Stimulated activated naive CD8-positive, alpha-beta T cell treated with anti-CD3 and anti-CD28 coated beads, Interleukin-15, amount 100 ng/mL, for 72 hours (primary cell): ENCODE data around the gene IRF2.
A peak's percentile ranks its signal among the peaks of the same experiment; 100 is the strongest.

ENCODE experiments used
- ATAC-seq: fragments of 150-1000 bp; cut with Tn5 transposase; 2 replicates; pipeline ENCODE4 v1.10.0; 2021; ENCODE audit warnings: mild to moderate bottlenecking, moderate library complexity
- DNase-seq, 2 donors: peaks; one replicate each; pipeline ENCODE4 v3.0.0; 2021 to 2022
- H3K27ac Mint-ChIP-seq, 2 donors: one replicate each; pipeline ENCODE4 v1.8.0; 2022; ENCODE audit warnings: mild to moderate bottlenecking in 2 of 2, mixed read lengths in 2 of 2, moderate library complexity in 2 of 2
- H3K27me3 Mint-ChIP-seq: one replicate; pipeline ENCODE4 v1.8.0; 2022; ENCODE audit warnings: mixed read lengths
- H3K4me1 Mint-ChIP-seq: one replicate; pipeline ENCODE4 v1.8.0; 2022; ENCODE audit warnings: mild to moderate bottlenecking, mixed read lengths
- H3K4me3 Mint-ChIP-seq, 2 donors: one replicate each; pipeline ENCODE4 v1.8.0; 2022; ENCODE audit warnings: mild to moderate bottlenecking in 2 of 2, mixed read lengths in 2 of 2, moderate library complexity in 1 of 2
- H3K9me3 Mint-ChIP-seq, 2 donors: one replicate each; pipeline ENCODE4 v1.8.0; 2022; ENCODE audit warnings: mixed read lengths in 2 of 2

The IRF2 gene

DNA sequence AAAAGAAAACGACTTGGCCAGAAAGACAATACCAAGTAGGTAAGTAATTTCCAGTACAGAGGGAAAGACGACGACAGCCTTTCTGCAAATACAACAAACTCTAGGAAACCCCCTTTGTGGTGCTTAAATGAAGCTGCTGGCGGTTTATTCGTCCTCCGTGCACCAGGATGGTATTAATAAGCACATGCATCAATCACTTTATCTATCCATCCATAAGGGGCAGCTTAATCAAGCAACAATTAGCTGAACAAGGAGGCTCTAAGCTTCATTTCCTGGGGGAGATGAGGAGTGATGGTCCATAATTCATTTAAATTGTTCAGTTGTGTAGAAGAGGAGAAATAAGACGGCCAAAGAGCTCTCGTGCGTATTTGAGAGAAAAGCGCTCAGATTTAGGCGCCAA, 26.2 kb downstream of the IRF2 start:
- no peak for DNase-seq
- Mint-ChIP-seq H3K27me3 (no peaks in the 10 kb centered on the region), H3K27ac (peak overlapping the region in 1 of 2 donors; percentile 59)

DNA sequence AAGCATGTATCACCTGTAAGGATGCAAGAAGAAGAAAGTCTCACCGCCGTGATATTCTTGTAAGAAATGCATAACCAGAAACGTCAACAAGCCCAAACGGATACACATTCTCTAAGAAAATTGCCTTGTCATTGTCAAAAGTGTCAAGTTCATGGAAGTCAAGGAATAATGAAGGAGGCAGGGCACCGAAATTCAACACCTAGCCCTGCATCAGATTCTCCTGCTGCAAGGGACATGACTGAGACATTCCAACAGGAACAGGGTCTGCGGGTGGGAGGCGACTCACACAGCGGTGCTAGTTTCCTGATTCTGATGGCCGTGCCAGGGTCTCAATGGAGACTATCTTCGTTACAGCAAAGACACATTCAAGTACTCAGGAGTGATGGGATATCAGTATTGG, 26.7 kb downstream of the IRF2 start:
- H3K4me3 Mint-ChIP-seq, result peak overlapping the region; percentile 37 to 84
- no peaks in the 10 kb centered on the region for H3K9me3 Mint-ChIP-seq
- DNase-seq (no peak), ATAC-seq (no peak)
- no peaks in the 10 kb centered on the region for H3K27me3 Mint-ChIP-seq
- no peak overlapping the region for H3K27ac Mint-ChIP-seq
- peaks cover 97% of the 10 kb centered on the region for H3K4me1 Mint-ChIP-seq

More for the DNA sequence above, 26.2 kb downstream of the IRF2 start:
- peaks cover 94% of the 10 kb centered on the region for H3K4me1 Mint-ChIP-seq
- peak overlapping the region; percentile 49 to 84 for H3K4me3 Mint-ChIP-seq
- H3K9me3 Mint-ChIP-seq, result no peaks in the 10 kb centered on the region
- no peak for ATAC-seq

DNA sequence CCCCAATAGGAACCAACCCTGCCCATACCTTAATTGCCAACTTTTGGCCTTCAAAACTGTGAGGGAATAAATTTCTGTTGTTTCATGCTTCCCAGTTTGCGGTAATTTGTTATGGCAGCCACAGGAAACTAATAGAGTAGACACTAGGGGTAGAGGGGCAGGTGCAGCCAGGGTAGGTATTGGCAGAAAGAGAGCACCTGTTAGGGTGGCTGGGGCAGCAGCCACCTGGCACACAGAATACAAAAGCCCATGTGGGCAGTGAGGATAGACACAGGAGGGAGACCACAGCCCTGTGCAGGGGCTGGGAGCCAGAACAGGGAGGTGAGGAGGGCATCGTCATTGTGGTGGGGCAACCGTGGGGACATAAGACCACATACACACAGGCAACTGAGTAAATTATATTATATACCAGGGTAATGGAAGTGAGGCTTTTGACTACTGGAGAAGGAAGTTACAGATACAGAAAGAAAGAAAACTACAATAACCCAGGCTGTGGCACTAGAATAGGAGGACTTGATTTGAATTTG, 28.2 kb downstream of the IRF2 start:
- Mint-ChIP-seq H3K27ac (peak overlapping the region in 1 of 2 donors; percentile 84), H3K4me1 (peaks cover 97% of the 10 kb centered on the region), H3K4me3 (peak overlapping the region in 1 of 2 donors; percentile 4), H3K27me3 (no peaks in the 10 kb centered on the region), H3K9me3 (no peaks in the 10 kb centered on the region)
- ATAC-seq (no peak), DNase-seq (no peak)

DNA sequence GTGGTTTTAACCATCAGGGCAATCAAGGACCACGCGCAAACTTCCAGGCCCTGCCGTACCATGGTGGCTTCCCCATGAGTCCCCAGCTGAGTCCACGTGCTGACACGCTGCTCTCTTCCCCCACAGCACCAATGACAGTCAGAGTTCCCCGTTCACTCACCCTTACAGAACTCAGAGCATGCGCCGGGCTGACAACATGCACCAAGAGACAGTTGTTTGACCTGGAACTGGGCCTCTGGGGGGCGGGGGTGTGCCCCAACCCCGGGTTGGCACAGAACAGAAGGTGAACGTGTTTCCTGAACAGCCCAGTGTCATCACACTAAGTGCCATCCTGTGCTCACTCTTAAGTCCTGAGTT, 29.4 kb downstream of the IRF2 start:
- H3K4me3 Mint-ChIP-seq, result peak overlapping the region; percentile 13 to 38
- H3K9me3 Mint-ChIP-seq, result no peaks in the 10 kb centered on the region
- H3K27ac Mint-ChIP-seq, result peak overlapping the region; percentile 44 to 70
- peaks cover 100% of the 10 kb centered on the region for H3K4me1 Mint-ChIP-seq
- DNase-seq (peak; percentile 9 to 50), ATAC-seq (peak; percentile 84)
- no peaks in the 10 kb centered on the region for H3K27me3 Mint-ChIP-seq

DNA sequence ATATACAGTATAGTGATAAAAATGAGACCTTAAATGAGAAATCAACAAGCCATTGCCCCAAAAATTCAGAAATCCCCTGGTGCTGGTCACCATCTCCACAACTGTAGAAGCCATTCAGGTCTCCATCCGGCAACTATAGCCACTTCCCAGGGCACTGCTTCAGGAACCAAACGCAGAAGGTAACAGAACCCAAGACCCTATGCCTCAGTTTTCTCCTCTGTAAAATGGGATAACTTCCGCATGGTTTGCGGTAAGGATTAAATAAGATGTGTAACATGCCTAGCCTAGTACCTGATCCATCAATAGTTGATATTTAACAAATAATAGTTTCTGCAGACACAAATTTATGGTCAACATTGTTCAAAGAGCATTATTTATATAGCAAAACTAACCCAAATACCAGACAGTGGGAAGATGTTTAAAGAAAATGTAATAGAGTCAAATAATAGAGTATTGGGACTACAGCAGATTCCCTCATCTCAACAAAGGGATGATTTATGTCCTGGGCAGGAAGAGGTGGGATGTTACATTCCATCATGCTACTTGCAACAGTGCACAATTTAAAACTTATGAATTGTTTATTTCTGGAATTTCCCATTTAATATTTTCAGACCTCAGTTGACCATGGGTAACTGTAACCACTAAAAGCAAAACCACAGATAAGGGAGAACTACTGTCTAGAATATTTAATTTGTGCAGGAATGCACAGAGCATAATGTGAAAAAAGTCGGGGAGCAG, 30.0 kb downstream of the IRF2 start:
- H3K27ac Mint-ChIP-seq, result no peak overlapping the region
- DNase-seq, result no peak
- H3K9me3 Mint-ChIP-seq, result no peaks in the 10 kb centered on the region
- H3K4me3 Mint-ChIP-seq, result peak overlapping the region; percentile 13 to 38
- H3K4me1 Mint-ChIP-seq, result peaks cover 100% of the 10 kb centered on the region
- no peak for ATAC-seq
- no peaks in the 10 kb centered on the region for H3K27me3 Mint-ChIP-seq

DNA sequence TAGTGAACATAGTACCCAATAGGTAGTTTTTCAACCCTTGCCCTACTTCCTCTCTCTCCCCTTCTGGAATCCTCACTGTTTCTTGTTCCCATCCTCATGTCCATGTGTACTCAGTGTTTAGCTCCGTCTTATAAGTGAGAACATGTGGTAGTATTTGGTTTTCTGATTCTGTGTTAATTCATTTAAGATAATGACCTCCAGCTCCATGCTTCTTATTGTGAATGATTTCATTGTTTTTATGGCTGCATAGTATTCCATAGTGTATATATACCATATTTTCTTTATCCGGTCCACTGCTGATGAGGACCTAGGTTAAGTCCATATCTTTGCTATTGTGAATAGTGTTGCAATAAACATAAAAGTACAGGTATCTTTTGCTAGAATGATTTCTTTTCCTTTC, 31.0 kb downstream of the IRF2 start:
- Mint-ChIP-seq H3K4me3 (peak overlapping the region in 1 of 2 donors; percentile 4), H3K9me3 (no peaks in the 10 kb centered on the region), H3K27ac (peak overlapping the region; percentile 31 to 73), H3K4me1 (peaks cover 96% of the 10 kb centered on the region), H3K27me3 (no peaks in the 10 kb centered on the region)
- no peak for ATAC-seq
- no peak for DNase-seq

DNA sequence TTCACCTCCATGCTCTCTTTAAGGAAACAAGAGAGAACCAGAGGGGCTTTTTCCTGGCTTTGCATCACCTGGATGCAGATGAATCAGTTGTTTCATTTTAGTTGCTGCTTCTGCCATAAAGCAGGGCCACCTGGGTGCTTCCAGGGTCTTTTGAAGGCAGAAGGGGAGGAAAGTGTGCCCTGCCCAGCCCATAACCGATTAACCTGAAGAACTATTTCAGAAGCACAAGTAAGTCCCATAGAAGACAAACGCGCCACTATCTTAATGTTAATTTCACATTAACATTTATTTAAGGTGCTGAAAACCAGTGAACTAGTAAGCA, 32.1 kb downstream of the IRF2 start:
- Mint-ChIP-seq H3K27ac (peak overlapping the region; percentile 2 to 81), H3K4me1 (peaks cover 96% of the 10 kb centered on the region), H3K4me3 (no peak overlapping the region), H3K27me3 (no peaks in the 10 kb centered on the region), H3K9me3 (no peaks in the 10 kb centered on the region)
- no peak for DNase-seq
- no peak for ATAC-seq

DNA sequence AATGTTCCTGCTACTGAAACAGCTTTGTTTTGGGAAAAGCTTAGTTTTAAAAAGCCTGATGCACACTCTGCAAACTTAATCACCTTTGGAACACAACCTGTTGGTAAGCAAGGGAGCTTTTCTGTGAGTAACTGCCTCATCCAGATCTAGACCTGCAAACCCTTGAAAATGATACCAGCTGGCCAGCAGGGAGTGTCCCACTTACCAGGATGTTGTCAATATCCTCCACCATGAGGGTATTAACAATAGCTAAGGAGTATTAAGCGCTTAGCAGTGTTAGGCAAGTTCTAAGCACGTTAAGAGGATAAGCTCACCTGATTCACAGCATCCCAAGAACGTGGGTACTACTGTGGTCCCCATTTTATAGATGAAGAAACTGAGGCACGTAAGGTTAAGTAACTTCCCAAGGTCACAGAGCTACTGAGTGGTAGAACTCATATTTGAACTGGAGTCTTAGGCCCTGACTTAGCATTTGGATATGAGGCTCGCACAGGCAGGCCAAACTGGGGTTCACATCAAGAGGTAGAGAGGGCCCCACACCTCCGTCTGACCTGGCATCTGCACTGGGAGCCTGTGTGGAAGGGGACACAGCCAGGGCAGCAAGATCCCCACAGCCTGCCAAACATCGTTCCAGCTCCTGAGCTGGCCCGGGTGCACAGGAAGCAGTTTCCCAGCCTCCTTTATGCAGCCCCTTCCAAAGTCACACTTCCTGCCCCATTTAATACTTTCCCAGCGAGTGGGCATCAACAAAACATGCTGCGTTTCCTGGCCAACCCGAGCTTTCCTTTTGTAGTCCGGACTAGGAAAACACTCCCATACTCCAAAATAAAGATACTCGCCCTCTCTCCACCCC, 32.7 kb downstream of the IRF2 start:
- Mint-ChIP-seq H3K4me1 (peaks cover 96% of the 10 kb centered on the region), H3K27me3 (no peaks in the 10 kb centered on the region), H3K9me3 (no peaks in the 10 kb centered on the region), H3K27ac (peak overlapping the region; percentile 2 to 81), H3K4me3 (no peak overlapping the region)
- ATAC-seq, result no peak
- no peak for DNase-seq

DNA sequence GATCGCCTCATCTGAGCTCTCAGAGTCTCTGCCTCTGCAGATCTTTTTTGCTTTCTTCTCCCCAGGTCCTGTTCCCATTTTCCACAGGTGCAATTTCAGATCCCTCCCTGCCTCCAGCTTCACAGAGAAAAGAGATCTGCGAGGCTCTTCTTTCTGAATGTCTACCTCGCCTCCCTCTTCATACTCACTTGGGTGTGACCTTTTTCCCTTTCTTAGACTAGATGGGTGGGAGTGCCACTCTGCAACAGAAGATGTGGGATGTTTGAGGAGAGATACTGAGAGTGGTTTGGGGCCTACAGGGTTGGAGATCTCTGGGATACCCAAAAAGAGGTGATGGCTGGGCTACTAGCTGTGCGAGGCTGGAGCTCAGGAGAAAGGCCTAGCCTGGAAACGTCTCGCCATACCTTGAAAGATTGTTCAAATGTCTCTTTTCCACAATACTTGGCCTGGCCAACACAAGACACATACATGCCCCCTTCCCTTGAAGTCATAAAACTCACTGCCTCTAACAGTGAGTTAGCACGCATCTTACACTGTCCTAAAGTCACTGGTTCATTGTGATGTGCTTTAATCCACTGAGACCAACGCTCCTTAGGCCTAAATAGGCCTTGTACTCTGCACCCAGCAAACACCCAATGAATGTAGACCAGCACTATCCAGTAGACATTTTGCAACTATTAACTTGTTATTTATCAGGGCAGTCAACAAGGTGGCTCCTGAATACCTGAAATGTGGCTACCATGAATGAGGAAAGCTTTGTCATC, 33.6 kb downstream of the IRF2 start:
- Mint-ChIP-seq H3K4me1 (peaks cover 96% of the 10 kb centered on the region), H3K4me3 (no peak overlapping the region), H3K27me3 (no peaks in the 10 kb centered on the region), H3K27ac (peak overlapping the region in 1 of 2 donors; percentile 41), H3K9me3 (no peaks in the 10 kb centered on the region)
- DNase-seq, result no peak
- no peak for ATAC-seq

DNA sequence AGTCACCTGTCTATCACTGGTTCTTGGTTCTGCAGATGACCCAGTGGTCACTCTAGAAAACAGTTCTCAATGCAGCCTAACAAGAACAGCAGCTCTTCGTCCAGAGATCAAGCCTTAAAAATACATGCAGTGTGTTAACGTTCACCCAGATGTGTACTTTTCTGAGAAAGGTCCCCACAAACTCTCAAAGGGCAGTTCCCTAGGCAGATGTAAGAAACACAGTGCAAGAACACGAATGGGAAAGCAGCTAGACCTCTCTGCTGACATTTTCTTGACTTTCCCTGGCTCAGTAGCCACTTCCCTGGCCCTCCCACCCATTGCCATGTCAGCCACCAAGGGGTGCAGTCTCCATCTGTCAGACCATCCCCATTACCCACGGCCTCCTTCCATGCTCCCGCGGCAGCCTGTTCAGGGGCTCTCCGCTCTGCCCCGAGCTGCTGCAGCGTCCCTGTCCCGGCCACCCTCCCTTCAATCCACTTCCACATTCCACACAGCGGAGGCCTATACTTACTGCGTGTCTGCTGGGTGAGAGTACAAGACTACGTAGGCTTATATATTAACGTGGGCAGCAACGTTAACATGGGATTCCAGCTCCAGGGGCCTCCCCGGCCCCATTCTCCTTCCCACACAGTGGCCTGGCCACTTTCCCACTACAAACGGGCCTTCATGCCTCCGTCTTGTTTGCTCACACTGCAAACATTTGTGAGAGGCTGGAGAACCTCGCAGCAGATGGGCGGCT, 34.3 kb downstream of the IRF2 start:
- Mint-ChIP-seq H3K27me3 (no peaks in the 10 kb centered on the region), H3K27ac (peak overlapping the region in 1 of 2 donors; percentile 22), H3K9me3 (no peaks in the 10 kb centered on the region), H3K4me1 (peaks cover 96% of the 10 kb centered on the region), H3K4me3 (no peak overlapping the region)
- DNase-seq (no peak), ATAC-seq (no peak)

DNA sequence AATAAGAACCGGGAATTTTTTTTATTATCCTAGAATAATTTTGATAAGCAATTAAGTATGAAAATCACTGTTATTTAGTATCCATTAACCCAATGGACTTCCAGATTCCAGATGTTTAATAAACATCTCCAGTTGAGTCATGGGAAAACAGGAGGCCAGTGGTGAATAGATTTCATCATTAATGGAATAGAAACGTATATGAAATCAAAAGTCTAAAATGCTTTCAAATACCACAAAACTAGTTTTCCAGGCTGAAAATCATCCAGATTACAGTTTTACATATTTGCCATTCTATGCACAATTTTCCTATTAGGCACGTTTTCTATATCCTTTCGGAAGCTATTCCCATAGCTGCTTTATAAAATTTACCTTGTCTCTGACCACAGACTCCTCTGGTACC, 35.0 kb downstream of the IRF2 start:
- Mint-ChIP-seq H3K4me3 (no peak overlapping the region), H3K27ac (no peak overlapping the region), H3K27me3 (no peaks in the 10 kb centered on the region), H3K4me1 (peaks cover 91% of the 10 kb centered on the region), H3K9me3 (no peaks in the 10 kb centered on the region)
- DNase-seq (no peak), ATAC-seq (no peak)

DNA sequence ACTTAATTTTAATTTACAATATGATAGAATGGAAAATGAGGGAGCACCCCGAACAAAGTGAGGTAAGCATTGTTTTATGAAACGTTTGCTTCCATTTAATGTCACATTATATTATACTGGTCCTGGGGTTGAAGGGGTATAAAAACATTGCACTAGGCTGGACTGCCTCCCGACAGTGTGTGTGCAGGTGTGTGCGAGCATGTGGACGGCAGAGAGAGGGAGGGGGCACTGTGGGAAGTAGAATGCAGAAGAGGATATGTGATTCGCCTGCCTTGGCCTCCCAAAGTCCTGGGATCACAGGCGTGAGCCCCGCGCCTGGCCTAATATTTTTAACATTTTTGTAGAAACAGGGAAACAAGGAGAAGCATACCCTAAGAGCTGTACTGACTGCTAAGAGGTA, 36.0 kb downstream of the IRF2 start:
- ATAC-seq (no peak), DNase-seq (no peak)
- Mint-ChIP-seq H3K9me3 (no peaks in the 10 kb centered on the region), H3K4me1 (peaks cover 88% of the 10 kb centered on the region), H3K27ac (no peak overlapping the region), H3K27me3 (no peaks in the 10 kb centered on the region), H3K4me3 (peak overlapping the region in 1 of 2 donors; percentile 20)

DNA sequence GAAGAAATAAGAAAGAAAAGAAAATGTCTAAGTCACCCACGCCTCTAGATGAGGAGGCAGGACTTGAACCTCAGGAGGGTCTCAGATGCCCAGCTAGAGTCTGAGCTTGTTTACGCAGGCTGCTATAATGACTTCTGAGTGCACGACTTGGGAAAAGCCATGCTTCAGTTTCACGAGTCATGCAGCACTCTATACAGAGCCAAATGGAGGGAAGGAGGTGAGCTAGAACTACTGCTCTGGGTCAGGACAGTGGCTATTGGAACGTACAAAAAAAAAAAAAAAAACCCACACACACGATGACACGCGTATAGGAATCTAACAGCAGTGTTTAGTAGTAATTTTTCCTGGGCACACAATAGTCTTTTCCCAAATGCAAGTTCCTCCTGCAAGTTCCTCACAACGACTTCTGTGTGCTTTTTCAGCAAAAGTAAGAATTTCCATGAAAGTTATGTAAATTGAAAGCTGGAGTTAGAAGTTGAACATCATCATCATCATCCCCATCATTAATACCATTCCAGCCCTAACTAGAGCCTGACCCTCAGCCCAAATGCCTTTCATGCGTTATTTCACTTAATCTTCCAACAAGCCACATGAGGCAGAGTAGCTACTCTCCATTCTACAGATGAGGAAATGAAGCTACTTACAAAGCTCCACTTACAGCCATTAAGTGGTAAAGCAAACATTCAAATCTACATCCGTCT, 36.6 kb downstream of the IRF2 start:
- Mint-ChIP-seq H3K27me3 (no peaks in the 10 kb centered on the region), H3K4me1 (peaks cover 88% of the 10 kb centered on the region), H3K27ac (no peak overlapping the region), H3K4me3 (no peak overlapping the region), H3K9me3 (no peaks in the 10 kb centered on the region)
- DNase-seq (no peak), ATAC-seq (no peak)

DNA sequence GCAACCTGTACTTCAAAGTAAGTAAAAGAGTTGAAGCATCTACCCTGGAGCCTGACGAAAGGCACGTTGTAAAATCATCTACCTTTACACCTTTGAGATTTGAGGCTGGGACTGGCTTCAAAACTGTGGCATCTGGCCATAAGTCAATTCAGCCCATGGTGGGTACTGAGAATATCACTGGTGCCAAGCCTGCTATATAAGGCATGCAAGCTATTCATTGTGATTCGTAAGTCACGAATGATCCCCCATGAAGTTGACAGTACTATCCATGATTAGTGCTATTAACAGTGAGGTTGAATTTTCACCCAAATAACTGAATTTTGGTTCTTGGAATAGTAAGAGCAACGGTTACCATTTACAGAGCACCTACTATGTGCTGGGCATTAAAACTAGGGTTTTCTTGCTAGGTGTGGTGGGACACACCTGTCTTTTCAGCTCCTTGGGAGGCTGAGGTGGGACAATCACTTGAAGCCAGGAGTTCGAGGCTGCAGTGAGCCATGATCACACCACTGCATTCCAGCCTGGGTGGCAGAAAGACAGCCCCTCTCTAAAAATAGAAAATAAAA, 39.8 kb downstream of the IRF2 start:
- H3K4me3 Mint-ChIP-seq, result no peak overlapping the region
- DNase-seq, result no peak
- peaks cover 88% of the 10 kb centered on the region for H3K4me1 Mint-ChIP-seq
- H3K27me3 Mint-ChIP-seq, result no peaks in the 10 kb centered on the region
- no peak overlapping the region for H3K27ac Mint-ChIP-seq
- no peaks in the 10 kb centered on the region for H3K9me3 Mint-ChIP-seq
- ATAC-seq, result no peak
